GM12878 (cell line): ENCODE results near the gene PRRC2B. TPM values are rescaled to one million over a fixed set of nuclear protein-coding genes. Genes with fewer than 3 reads are reported as not detected.

Source experiments
- FOXM1 ChIP-seq: IDR thresholded peaks from 2 replicates; pipeline ENCODE4 v1.6.1; 2012; ENCODE audit warnings: low read depth, mild to moderate bottlenecking, inconsistent platforms, low read length, moderate library complexity
- HDGF ChIP-seq: fragments of 450-650 bp; IDR thresholded peaks from 2 replicates; pipeline ENCODE4 v1.6.1; 2016; ENCODE audit warnings: antibody characterized with exemption
- KAT2A ChIP-seq: conservative IDR thresholded peaks from 2 replicates; pipeline ENCODE4 v1.6.1; 2011; ENCODE audit warnings: low read depth, low read length; ENCODE audit not compliant: control insufficient read depth
- MTA3 ChIP-seq: IDR thresholded peaks from 2 replicates; pipeline ENCODE4 v1.6.1; 2012; ENCODE audit warnings: low read length, inconsistent platforms, borderline replicate concordance
- NFYB ChIP-seq: IDR thresholded peaks from 2 replicates; pipeline ENCODE4 v1.6.1; 2011; ENCODE audit warnings: low read depth, mild to moderate bottlenecking, low read length, improper control_type of control experiment, moderate library complexity; ENCODE audit not compliant: insufficient read depth
- NKRF ChIP-seq: fragments of 450-650 bp; conservative IDR thresholded peaks from 2 replicates; pipeline ENCODE4 v1.6.1; 2017; ENCODE audit warnings: mild to moderate bottlenecking, moderate library complexity
- NR2F1 ChIP-seq: fragments of 450-650 bp; conservative IDR thresholded peaks from 2 replicates; pipeline ENCODE4 v1.6.1; 2017; ENCODE audit warnings: mild to moderate bottlenecking
- RUNX3 ChIP-seq: IDR thresholded peaks from 2 replicates; pipeline ENCODE4 v1.6.1; 2012; ENCODE audit warnings: low read length, inconsistent platforms
- SP1 ChIP-seq: IDR thresholded peaks from one replicate; pipeline ENCODE4 v1.6.1; 2011; ENCODE audit warnings: low read depth, low read length
- SREBF2 ChIP-seq: IDR thresholded peaks from 2 replicates; pipeline ENCODE4 v1.6.1; 2012; ENCODE audit warnings: mild to moderate bottlenecking, low read length
- TAF1 ChIP-seq: IDR thresholded peaks from 2 replicates; pipeline ENCODE4 v1.6.1; 2011; ENCODE audit warnings: mild to moderate bottlenecking, low read depth, low read length, borderline replicate concordance
- USF2 ChIP-seq: IDR thresholded peaks from 2 replicates; pipeline ENCODE4 v1.6.1; 2011; ENCODE audit warnings: low read depth, low read length, improper control_type of control experiment, borderline replicate concordance
- ZBTB4 ChIP-seq: fragments of 450-650 bp; formaldehyde crosslinking; IDR thresholded peaks from 2 replicates; pipeline ENCODE4 v1.4.0; 2022; ENCODE audit warnings: mild to moderate bottlenecking, moderate library complexity
- polyA plus RNA-seq, 11 experiments: library from polyadenylated mRNA; depleted of rRNA in 4 of 11; unstranded in 6 of 11; stranded (reverse) in 5 of 11; fragments of >200 nt; fragmentation: Nextera tagmentation in 4 of 11; fragmentation: Illumina TruSeq in 1 of 11; extraction: Ambion mirVana in 4 of 11; extraction: Trizol in 1 of 11; gene quantifications; 1 replicate in 1 of 11; 2 replicates in 10 of 11; pipeline versions ENCODE4 v1.2.1 to v1.2.3, GENCODE V29; 2011 to 2016; ENCODE audit warnings: inconsistent platforms in 2 of 11, missing spikeins in 2 of 11, low read depth in 1 of 11
- total RNA-seq, 4 experiments: library from RNA; depleted of rRNA in 3 of 4; stranded (reverse); fragments of >200 nt in 3 of 4; fragmentation: Illumina TruSeq in 1 of 4; extraction: Trizol in 1 of 4; gene quantifications; 2 replicates each; pipeline versions ENCODE4 v1.2.1 to v1.2.3, GENCODE V29; 2013 to 2021
- TF ChIP-seq, protein P1 (sequence below): fragments of 450-650 bp; IDR thresholded peaks from 2 replicates; pipeline ENCODE4 v1.6.1; 2017; ENCODE audit warnings: antibody characterized with exemption, mild to moderate bottlenecking, moderate library complexity
- TF ChIP-seq, protein P2 (sequence below): fragments of 450-650 bp; formaldehyde crosslinking; IDR thresholded peaks from 2 replicates; pipeline ENCODE4 v1.4.0; 2020; ENCODE audit warnings: mild to moderate bottlenecking, moderate library complexity

PRRC2B gene
- total and polyA plus RNA-seq, 10 of the 15 experiments (the other 5 are each of a cell fraction or from before 2014, with no cell fraction given): 0.84 to 155 (median 28.7) TPM

GRCh38 chr9:131395157-131396098, 1.5 kb downstream of the PRRC2B start (continued):
- TF ChIP-seq NKRF (no peak; the same call in 1 of the 2 replicates), SP1 (no peak), RUNX3 (peak; percentile 91), SREBF2 (no peak), MTA3 (no peak), KAT2A (no peak), ZBTB4 (CRISPR knock-in tag) (no peak), NR2F1 (no peak), TAF1 (no peak), USF2 (no peak), HDGF (no peak), NFYB (no peak), FOXM1 (no peak)
- TF ChIP-seq, protein P1, sequence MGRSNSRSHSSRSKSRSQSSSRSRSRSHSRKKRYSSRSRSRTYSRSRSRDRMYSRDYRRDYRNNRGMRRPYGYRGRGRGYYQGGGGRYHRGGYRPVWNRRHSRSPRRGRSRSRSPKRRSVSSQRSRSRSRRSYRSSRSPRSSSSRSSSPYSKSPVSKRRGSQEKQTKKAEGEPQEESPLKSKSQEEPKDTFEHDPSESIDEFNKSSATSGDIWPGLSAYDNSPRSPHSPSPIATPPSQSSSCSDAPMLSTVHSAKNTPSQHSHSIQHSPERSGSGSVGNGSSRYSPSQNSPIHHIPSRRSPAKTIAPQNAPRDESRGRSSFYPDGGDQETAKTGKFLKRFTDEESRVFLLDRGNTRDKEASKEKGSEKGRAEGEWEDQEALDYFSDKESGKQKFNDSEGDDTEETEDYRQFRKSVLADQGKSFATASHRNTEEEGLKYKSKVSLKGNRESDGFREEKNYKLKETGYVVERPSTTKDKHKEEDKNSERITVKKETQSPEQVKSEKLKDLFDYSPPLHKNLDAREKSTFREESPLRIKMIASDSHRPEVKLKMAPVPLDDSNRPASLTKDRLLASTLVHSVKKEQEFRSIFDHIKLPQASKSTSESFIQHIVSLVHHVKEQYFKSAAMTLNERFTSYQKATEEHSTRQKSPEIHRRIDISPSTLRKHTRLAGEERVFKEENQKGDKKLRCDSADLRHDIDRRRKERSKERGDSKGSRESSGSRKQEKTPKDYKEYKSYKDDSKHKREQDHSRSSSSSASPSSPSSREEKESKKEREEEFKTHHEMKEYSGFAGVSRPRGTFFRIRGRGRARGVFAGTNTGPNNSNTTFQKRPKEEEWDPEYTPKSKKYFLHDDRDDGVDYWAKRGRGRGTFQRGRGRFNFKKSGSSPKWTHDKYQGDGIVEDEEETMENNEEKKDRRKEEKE: no peak
- TF ChIP-seq, protein P2, sequence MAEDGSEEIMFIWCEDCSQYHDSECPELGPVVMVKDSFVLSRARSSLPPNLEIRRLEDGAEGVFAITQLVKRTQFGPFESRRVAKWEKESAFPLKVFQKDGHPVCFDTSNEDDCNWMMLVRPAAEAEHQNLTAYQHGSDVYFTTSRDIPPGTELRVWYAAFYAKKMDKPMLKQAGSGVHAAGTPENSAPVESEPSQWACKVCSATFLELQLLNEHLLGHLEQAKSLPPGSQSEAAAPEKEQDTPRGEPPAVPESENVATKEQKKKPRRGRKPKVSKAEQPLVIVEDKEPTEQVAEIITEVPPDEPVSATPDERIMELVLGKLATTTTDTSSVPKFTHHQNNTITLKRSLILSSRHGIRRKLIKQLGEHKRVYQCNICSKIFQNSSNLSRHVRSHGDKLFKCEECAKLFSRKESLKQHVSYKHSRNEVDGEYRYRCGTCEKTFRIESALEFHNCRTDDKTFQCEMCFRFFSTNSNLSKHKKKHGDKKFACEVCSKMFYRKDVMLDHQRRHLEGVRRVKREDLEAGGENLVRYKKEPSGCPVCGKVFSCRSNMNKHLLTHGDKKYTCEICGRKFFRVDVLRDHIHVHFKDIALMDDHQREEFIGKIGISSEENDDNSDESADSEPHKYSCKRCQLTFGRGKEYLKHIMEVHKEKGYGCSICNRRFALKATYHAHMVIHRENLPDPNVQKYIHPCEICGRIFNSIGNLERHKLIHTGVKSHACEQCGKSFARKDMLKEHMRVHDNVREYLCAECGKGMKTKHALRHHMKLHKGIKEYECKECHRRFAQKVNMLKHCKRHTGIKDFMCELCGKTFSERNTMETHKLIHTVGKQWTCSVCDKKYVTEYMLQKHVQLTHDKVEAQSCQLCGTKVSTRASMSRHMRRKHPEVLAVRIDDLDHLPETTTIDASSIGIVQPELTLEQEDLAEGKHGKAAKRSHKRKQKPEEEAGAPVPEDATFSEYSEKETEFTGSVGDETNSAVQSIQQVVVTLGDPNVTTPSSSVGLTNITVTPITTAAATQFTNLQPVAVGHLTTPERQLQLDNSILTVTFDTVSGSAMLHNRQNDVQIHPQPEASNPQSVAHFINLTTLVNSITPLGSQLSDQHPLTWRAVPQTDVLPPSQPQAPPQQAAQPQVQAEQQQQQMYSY: no peak
